Inferior parietal cortex (tissue), 1 donor: ENCODE data around the gene TSPAN31.
"Not testable (repeated sequence)": the region's sequence is repeated elsewhere in the genome, so short reads cannot be mapped to it uniquely, and the experiment has no call there.

ENCODE experiments used
- DNase-seq: peaks from one replicate; pipeline ENCODE4 v3.0.0-alpha.2; 2016; ENCODE audit errors: extremely low spot score

TSPAN31 gene

DNA sequence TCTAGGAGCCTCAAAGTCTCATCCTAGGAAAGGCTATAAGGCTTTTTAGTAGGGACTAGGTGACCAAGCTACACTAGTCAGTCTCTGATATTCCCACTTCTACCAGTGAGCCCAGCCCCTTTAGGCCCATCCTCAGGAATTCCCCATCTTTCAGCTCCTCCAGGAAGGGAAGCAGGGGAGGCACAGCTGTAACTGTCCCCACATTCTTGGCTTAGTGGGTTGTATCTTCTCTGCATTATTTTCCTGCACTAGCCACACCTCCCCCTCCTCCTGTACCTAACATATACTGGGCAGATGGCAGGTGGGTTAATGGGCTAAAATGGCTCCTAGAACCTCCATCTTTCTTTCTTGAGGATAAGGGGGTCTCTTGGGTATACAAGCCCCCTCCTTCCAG lies 22.5 kb downstream of the TSPAN31 start:
- DNase-seq: no peak

- no peak for DNase-seq
Observed at GRCh38 chr12:57767876-57768275, 23.0 kb downstream of the TSPAN31 start.

DNA sequence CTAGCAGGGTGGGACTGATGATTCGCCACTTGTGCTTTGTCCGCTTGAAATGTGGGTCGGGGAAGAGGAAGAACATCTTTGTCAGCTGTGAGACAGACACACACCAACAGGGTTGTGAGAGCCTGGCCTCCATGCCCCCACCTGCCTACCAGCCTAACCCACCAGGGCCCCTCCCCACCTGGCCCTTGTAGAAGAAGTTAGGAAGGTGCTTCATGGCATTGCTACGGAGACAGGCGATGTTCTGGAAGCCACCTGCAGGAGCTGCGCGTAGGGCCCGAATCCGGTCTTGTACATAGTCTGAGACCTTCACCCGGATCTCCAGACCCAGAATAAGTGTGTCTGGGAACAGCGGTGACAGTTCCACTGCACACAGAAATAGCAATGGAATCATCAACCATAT lies 24.8 kb downstream of the TSPAN31 start:
- no peak for DNase-seq

GRCh38 chr12:57770734-57771133 lies 25.9 kb downstream of the TSPAN31 start:
- DNase-seq: no peak

GRCh38 chr12:57771236-57771872 lies 26.5 kb downstream of the TSPAN31 start:
- no peak for DNase-seq

DNA sequence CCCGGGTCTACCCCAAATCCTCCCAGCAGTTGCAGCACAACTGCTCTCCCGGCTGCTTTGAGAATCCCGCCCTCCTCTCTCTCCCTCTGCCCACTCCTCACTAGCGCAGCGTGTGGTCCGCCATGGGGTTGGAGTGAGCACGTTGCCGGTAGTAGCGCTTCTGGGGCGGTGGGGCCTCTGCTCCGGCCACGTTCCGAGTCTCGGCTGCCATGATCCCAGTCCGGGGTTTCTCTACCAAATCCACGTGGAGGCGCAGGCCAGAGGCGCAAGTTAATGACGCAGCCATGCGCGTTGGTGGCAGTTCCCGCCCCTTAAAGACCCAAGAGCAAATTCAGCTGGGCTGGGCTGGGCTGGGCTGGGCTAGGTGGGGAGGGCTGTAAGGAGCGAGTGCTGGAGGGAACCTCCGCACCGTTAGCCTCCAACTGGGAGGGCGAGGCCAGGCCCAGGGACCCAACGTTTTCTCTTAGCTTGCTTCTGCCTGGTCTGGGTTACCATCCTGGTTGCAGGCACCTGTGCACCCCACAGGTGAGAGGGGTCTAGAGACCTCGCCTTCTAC lies 27.1 kb downstream of the TSPAN31 start, which contains the start of gene METTL1:
TSS of gene METTL1 (minus strand) at position 233 of the 556 bp plus-strand sequence. CDS start at position 211, 22 bp downstream.
- peak; percentile 97 for DNase-seq

DNA sequence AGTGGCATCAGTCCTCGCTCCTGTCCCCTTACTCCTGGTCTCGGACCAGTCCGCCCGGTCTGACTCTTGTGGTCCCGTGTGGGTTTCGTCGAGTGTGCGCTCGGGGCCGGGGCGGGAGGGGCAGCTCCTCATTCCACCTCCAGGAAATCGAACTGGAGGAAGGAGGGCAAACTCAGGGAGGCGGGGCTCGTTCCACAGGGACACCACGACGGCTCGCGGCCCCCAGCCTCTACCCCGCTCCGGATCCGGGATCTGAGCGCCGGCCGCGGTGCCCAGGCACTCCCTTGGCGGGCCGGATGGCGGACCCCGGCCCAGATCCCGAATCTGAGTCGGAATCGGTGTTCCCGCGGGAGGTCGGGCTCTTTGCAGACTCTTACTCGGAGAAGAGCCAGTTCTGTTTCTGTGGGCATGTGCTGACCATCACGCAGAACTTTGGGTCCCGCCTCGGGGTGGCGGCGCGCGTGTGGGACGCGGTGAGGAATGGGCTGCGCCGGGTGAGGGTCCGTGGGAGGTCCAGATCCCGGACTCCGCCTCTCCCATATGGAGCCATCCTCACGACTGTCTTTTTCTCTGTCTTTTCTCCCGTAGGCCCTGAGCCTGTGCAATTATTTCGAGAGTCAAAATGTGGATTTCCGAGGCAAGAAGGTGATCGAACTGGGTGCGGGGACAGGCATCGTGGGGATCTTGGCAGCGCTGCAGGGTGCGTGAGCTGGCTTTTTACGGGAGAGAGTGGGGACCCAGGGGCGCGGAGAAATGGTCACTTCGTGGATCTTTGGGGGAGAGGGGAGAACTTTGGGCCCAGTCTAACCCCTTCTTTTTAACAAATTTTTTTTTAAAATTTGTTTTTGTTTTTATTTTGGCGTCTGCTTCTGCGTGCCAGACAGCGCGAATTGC lies 27.8 kb downstream of the TSPAN31 start, which contains the start of gene EEF1AKMT3:
TSS of gene EEF1AKMT3 (plus strand) at position 186 of the 894 bp plus-strand sequence. CDS start at position 297, 111 bp downstream.
- DNase-seq: no peak

GRCh38 chr12:57774634-57775033 lies 29.8 kb downstream of the TSPAN31 start:
- not testable (repeated sequence) for DNase-seq

GRCh38 chr12:57775044-57775443 lies 30.2 kb downstream of the TSPAN31 start:
- DNase-seq: no peak

GRCh38 chr12:57775563-57776246 lies 30.9 kb downstream of the TSPAN31 start:
- DNase-seq: no peak

GRCh38 chr12:57776247-57776587 lies 31.4 kb downstream of the TSPAN31 start:
- no peak for DNase-seq

- DNase-seq: no peak
Observed at GRCh38 chr12:57777367-57777766, 32.5 kb downstream of the TSPAN31 start.

DNA sequence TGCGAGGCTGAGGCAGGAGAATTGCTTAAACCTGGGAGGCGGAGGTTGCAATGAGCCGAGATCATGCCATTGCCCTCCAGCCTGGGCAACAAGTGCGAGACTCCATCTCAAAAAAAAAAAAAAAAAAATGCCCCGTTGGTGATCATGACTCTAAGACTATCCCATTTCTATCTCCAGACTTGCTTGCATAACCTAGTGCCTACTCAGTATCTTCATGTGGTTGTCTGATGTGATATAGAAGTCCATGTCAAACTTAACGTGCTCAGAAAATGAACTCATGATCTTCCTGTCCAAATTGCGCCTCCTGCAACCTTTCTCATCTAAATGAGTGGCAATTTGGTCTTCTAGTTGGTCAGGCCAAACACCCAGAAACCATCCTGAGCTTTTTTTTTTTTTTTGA lies 33.1 kb downstream of the TSPAN31 start:
- no peak for DNase-seq

DNA sequence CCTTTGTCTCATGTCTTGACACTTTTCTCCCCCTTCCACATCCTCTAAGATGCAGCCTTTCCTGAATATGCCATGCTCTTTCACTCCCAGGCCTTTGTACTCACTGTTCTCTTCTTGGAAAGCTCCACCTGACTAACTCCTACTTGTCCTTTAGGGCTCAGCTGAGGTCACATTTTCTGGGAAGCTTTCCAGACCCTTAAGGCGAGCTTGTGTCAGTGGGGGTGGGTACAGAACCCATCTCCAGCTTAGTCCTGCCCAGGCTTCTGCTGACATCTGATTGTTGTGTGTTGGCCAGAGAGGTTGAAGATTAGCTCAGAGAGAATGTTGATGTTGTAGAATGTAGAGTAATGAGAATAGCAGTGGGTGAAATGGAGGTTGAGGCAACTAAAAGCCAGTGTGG lies 34.9 kb downstream of the TSPAN31 start:
- no peak for DNase-seq

DNA sequence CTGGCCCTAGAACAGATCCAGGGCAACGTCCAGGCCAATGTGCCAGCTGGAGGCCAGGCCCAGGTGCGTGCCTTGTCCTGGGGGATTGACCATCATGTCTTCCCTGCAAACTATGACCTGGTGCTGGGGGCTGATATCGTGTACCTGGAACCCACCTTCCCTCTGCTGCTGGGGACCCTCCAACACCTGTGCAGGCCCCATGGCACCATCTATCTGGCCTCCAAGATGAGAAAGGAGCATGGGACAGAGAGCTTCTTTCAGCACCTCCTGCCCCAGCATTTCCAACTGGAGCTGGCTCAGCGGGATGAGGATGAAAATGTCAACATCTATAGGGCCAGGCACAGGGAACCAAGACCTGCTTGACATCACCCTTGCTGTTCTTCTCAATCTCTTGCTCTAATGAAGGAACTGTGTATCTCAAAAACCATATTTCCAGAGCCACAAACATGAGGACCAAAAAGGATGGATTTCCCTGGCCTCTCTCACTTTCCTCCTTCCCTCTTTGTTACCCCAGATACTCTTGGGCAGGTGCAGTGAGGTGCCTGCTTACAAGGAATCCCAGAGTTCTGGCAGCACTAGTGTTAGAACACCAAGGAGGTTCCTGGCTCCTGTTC lies 35.6 kb downstream of the TSPAN31 start:
- no peak for DNase-seq

DNA sequence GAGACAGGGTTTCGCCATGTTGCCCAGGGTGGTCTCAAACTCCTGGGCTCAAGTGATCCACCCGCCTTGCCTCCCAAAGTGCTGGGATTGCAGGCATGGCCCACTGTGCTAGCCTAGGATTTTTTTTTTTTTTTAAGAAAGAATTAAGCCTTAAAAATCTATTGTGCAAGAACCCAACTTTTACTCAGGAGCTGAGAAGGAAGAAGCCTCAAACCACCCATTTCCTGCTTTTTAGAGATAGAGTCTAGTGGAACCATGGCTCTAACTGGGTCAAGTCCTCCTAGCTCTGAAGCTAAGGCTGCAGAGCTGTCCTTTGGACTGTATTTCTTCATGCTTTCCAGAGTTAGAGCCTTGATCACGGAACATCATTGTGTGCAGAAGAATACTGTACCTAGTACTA lies 36.4 kb downstream of the TSPAN31 start:
- no peak for DNase-seq

DNA sequence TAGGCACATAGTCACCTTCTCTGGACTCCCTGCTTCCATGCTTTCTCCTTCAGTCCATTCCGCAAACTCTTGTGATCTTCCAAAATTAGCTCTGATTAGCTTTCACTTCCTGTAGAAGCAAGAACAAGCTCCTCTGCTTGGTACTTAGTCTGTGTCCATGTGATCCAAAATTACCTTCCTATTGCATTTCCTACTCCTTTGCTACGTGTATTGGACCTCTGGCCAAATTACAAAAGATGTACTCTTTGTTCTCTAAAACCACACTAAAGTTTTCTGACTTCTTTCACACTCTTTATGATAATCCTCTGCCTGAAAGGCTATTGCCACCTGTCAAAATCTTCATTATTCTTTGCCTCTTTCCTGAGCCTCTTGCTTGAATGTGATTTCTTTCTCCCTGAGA lies 37.0 kb downstream of the TSPAN31 start:
- no peak for DNase-seq

DNA sequence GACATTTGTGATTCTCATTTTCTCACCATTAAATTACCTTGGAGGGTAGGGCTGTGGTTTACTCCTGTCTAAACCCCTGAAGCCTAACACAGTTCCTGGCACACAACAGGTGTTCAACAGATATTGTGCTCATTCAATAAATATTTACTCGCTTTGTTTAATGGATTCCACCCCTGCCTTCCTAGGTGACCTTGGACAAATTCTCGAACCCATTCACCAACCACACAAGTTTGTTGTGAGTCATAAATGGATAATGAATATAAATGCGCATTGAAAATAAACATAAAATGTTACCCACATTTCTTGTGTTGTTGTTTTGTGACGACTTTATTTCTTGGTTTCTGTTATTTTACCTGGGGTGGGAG lies 37.4 kb downstream of the TSPAN31 start:
- DNase-seq: no peak

- peak; percentile 98 for DNase-seq
Observed at GRCh38 chr12:57782608-57783465, 38.0 kb downstream of the TSPAN31 start, which contains the start of gene TSFM. Gene TSFM, plus strand, starts transcription at chr12:57782787. Its CDS starts 15 bp downstream, at chr12:57782802.

DNA sequence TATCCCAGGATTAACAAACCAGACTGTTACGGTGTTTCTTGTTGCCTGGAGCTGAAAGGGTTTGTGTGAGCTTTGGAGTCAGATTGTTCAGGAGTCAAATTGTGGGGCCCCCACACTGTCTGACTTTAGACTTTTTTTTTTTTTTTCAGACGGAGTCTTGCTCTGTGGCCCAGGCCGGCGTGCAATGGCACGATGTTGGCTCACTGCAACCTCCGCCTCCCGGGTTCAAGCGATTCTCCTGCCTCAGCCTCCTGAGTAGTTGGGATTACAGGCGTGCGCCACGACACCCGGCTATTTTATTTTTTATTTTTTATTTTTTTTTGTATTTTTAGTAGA lies 38.6 kb downstream of the TSPAN31 start:
- no peak for DNase-seq

- DNase-seq: no peak
Observed at GRCh38 chr12:57783861-57784260, 39.0 kb downstream of the TSPAN31 start.
